GM12892 (cell line): ENCODE results near the gene IMMP2L.

Experiments
- DNase-seq: peaks from one replicate; pipeline ENCODE4 v3.0.0; 2011; ENCODE audit not compliant: insufficient read length
- FAIRE-seq: peaks from 2 replicates; lab custom pipeline; 2011; peaks lifted over from hg19 to GRCh38; lab: Jason Lieb, UNC
- POLR2A ChIP-seq: IDR thresholded peaks from 2 replicates; pipeline ENCODE4 v1.6.1; 2011; ENCODE audit warnings: low read depth, low read length, control low read depth
- POLR2AphosphoS5 ChIP-seq: IDR thresholded peaks from 2 replicates; pipeline ENCODE4 v1.6.1; 2011; ENCODE audit warnings: low read depth, low read length, control low read depth
- TAF1 ChIP-seq: IDR thresholded peaks from 2 replicates; pipeline ENCODE4 v1.6.1; 2011; ENCODE audit warnings: low read depth, mild to moderate bottlenecking, control low read depth, low read length, borderline replicate concordance

Gene IMMP2L

GRCh38 chr7:110637252-110637651, 925.0 kb downstream of the IMMP2L start:
- DNase-seq (no peak), FAIRE-seq (no peak)
- TF ChIP-seq POLR2AphosphoS5 (no peak), TAF1 (no peak), POLR2A (no peak)

DNA sequence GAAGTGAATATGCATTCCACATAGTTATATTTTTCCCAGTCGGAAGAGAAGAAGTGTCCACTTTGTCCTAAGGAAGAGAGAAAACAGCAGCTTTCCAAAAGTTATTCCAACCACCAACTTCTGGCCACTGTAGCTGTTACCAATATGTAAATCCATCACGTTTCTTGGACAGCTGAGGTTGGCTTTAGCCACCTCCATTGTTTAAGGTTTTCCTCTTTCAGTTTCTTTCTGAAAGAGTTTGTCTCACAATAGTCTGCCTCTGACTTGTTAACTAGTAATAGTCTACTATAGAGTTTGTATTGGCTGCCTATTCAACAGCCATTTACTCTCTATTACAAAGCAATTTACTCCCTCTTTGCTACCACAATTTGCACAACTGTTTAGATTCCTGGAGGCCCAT, 929.0 kb downstream of the IMMP2L start:
- no peak for TF ChIP-seq POLR2A
- no peak for FAIRE-seq
- DNase-seq: no peak

DNA sequence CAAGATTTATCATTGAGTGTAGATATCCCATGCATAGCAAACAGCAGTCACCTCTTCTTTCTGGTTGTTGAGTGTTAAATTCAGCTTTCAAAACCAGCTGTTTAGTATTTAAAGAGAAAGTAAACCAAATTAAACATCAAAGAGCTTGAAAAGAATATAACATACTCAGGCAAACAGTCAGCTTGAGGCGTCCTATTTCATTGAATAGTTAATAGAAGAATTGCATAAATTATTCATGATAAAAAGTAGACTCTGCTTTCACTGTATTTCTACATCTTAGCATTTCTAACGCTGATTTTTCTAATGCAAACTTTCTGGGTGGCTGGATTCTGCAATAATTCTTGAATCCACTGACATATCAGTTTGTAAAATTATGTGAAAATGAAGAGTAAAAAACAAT, 935.9 kb downstream of the IMMP2L start:
- DNase-seq: no peak
- TF ChIP-seq POLR2A: no peak
- TF ChIP-seq TAF1: no peak
- TF ChIP-seq POLR2AphosphoS5: no peak
- no peak for FAIRE-seq

DNA sequence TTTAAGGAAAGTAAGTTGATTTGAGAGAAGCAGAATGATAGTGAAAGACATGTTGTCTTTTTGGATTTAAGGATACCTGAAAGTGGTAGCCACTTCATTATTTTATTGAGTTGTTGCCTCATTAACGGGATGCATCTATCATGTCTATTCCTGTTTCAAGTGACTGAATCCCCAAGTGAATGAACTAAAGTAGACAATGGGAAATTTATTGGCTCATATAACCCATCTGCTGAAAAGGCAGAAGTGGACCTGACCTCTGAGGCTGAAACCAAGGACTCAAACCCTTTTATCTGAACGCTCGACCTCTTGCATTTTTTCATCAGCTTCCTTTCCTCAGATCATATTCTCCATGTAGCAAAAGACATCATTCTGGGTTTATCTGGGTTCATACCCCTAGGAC, 937.0 kb downstream of the IMMP2L start:
- DNase-seq (no peak), FAIRE-seq (no peak)
- TF ChIP-seq TAF1: no peak
- TF ChIP-seq POLR2A: no peak
- TF ChIP-seq POLR2AphosphoS5: no peak

- DNase-seq (no peak), FAIRE-seq (no peak)
- TF ChIP-seq TAF1: no peak
- TF ChIP-seq POLR2AphosphoS5: no peak
- TF ChIP-seq POLR2A: no peak
Observed at GRCh38 chr7:110623436-110623835, 938.9 kb downstream of the IMMP2L start.

DNA sequence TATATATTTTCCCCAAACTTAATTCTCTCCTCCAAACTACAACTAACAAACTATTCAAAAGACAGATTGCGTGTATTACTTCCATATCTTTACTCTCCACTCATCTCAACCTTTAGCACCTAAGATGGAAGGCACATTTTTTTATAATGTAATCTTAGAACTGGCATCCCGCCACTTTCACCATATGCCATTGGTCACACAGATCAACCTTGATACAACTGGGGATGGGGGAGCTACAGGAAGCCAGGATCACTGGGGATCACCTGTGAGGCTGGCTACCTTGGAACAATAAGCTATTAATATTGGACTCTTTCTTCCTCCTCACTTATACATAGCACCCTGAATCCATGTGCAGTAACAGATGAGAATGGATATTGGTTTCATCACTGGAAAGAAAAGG, 941.0 kb downstream of the IMMP2L start:
- DNase-seq: no peak
- TF ChIP-seq POLR2A (no peak), POLR2AphosphoS5 (no peak), TAF1 (no peak)
- FAIRE-seq: no peak

GRCh38 chr7:110620110-110620735, 942.1 kb downstream of the IMMP2L start:
- TF ChIP-seq POLR2A (no peak), POLR2AphosphoS5 (no peak), TAF1 (no peak)
- no peak for DNase-seq
- FAIRE-seq: no peak
